GM13976 (cell line): ENCODE results near the gene CXCL17.

Experiments used
- DNase-seq: peaks from one replicate; pipeline ENCODE4 v3.0.0; 2012; ENCODE audit warnings: low spot score
- CTCF ChIP-seq: IDR thresholded peaks from 2 replicates; pipeline ENCODE4 v1.5.1; 2012; ENCODE audit warnings: borderline replicate concordance, mild to moderate bottlenecking; ENCODE audit not compliant: insufficient read depth; ENCODE audit errors: extremely low read depth, missing control alignments, control extremely low read depth
- in situ Hi-C: fragments of 300-500 bp; cut with MboI; formaldehyde crosslinking; loops from one replicate; pipeline ENCODE4 v1.12.0; 2022; ENCODE audit warnings: low sequenced_read_pairs, mixed read lengths, inconsistent platforms; ENCODE audit not compliant: unreplicated experiment

Gene CXCL17

GRCh38 chr19:42388851-42389489 is 53.8 kb downstream of the CXCL17 start:
- in situ Hi-C loops: no loop called here
- TF ChIP-seq CTCF: no peak
- DNase-seq: no peak

- peak; percentile 34 for TF ChIP-seq CTCF
- DNase-seq: peak; percentile 82
- in situ Hi-C loops: no loop called here
Measured at GRCh38 chr19:42386974-42387707, 55.6 kb downstream of the CXCL17 start.

GRCh38 chr19:42380155-42380554 is 62.6 kb downstream of the CXCL17 start:
- DNase-seq: no peak

More at GRCh38 chr19:42380155-42380554, 62.6 kb downstream of the CXCL17 start:
- in situ Hi-C loops: no loop called here
- TF ChIP-seq CTCF: no peak
